ENCODE data around the gene FAU.

- TF ChIP-seq ZNF157 (tag by site-specific recombination; IDR thresholded peaks at IDR 0.05) (no peak), ZBTB44 (tag by site-specific recombination; IDR thresholded peaks at IDR 0.05) (no peak), ZFP37 (tag by site-specific recombination; IDR thresholded peaks at IDR 0.05) (no peak), ZNF548 (tag by site-specific recombination; IDR thresholded peaks at IDR 0.05) (no peak), MYNN (tag by site-specific recombination; IDR thresholded peaks at IDR 0.05; ENCODE audit: borderline replicate concordance) (no peak), ZNF501 (tag by site-specific recombination; IDR thresholded peaks at IDR 0.05) (no peak)
- TF ChIP-seq, protein P1, sequence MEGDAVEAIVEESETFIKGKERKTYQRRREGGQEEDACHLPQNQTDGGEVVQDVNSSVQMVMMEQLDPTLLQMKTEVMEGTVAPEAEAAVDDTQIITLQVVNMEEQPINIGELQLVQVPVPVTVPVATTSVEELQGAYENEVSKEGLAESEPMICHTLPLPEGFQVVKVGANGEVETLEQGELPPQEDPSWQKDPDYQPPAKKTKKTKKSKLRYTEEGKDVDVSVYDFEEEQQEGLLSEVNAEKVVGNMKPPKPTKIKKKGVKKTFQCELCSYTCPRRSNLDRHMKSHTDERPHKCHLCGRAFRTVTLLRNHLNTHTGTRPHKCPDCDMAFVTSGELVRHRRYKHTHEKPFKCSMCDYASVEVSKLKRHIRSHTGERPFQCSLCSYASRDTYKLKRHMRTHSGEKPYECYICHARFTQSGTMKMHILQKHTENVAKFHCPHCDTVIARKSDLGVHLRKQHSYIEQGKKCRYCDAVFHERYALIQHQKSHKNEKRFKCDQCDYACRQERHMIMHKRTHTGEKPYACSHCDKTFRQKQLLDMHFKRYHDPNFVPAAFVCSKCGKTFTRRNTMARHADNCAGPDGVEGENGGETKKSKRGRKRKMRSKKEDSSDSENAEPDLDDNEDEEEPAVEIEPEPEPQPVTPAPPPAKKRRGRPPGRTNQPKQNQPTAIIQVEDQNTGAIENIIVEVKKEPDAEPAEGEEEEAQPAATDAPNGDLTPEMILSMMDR (tag by site-specific recombination; IDR thresholded peaks at IDR 0.05): no peak
- TF ChIP-seq, protein P2, sequence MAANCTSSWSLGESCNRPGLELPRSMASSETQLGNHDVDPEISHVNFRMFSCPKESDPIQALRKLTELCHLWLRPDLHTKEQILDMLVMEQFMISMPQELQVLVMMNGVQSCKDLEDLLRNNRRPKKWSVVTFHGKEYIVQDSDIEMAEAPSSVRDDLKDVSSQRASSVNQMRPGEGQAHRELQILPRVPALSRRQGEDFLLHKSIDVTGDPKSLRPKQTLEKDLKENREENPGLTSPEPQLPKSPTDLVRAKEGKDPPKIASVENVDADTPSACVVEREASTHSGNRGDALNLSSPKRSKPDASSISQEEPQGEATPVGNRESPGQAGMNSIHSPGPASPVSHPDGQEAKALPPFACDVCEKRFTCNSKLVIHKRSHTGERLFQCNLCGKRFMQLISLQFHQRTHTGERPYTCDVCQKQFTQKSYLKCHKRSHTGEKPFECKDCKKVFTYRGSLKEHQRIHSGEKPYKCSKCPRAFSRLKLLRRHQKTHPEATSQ (tag by site-specific recombination; IDR thresholded peaks at IDR 0.05): no peak
Measured at GRCh38 chr11:65089621-65090020, 32.3 kb downstream of the FAU start.

Measured in HEK293 (cell line).